ENCODE data around the gene MRAP.

MRAP gene

GRCh38 chr21:32278103-32278502 lies 20.6 kb upstream of the MRAP start:
- no peak for DNase-seq (ENCODE audit: low read depth, low spot score)
- TF ChIP-seq CTCF (IDR thresholded peaks at IDR 0.05; ENCODE audit: insufficient read depth, low read length, missing control alignments), result no peak
- peak overlapping the region; percentile 97 for H3K4me3 ChIP-seq (ENCODE audit: low read depth, low read length)
- ChIA-PET CTCF (interaction anchor here (1.0 to 2.4 kb wide), 3 partner anchors 21 to 327 kb away, joined by 3 to 10 read pairs (median 5); no protein-coding TSS in a partner anchor), POLR2A (no interaction called here)

DNA sequence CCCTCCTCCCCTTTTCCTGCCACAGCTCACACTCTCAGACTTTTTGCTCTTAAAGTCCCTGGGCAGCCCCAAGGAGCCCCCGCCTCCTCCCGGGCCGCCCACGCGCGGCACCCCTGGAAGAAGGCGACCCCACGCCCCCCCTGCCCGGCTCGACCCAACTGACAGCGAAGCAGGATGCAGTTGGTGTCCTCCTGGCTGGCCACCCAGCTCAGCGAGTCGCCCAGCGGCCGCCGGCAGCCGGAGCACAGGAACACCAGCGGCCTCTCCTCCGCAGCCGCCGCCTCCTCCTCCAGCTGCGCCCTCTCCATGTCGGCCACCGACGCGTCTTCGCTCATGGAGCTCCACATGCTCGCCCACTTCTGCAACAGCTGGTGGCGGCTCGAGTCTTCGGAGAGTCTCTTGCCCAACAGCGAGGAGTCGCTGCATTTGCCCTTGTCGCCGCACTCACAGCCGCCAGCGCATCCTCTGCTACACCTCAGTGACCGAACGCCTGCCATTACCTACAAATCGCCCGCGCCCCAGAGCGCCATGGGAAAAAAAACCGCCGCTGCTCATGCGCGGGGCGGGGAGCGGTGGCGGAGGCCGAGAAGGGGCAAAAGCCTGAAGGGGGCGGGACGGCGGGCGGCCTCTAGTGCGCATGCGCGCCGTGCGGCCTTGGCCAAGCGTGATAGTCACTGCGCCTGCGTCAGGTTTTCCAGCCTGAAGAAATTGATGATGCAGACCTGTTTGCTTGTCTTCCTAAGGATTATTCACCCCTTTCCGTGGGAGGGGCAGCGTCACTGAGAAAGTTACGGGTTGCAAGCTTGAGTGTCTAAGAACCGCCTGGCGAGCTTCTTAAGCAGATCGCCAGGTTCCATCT lies 19.9 kb upstream of the MRAP start, which contains the start of gene MIS18A:
MIS18A (minus strand) TSS at position 532 of the 859 bp plus-strand sequence; CDS start at position 497, 35 bp downstream.
- no peak for TF ChIP-seq CTCF (IDR thresholded peaks at IDR 0.05; ENCODE audit: insufficient read depth, low read length, missing control alignments)
- CTCF ChIA-PET, result interaction anchor here (0.9 to 2.4 kb wide), 7 partner anchors 12 to 493 kb away, joined by 3 to 10 read pairs (median 4); no protein-coding TSS in a partner anchor
- peak; percentile 52 for DNase-seq (ENCODE audit: low read depth, low spot score)
- H3K4me3 ChIP-seq (ENCODE audit: low read depth, low read length), result peak within 1 kb of the TSS; percentile 97
- POLR2A ChIA-PET, result no interaction called here

- no peak for TF ChIP-seq CTCF (IDR thresholded peaks at IDR 0.05; ENCODE audit: insufficient read depth, low read length, missing control alignments)
- ChIA-PET CTCF (interaction anchor here (0.9 to 2.4 kb wide), 6 partner anchors 11 to 493 kb away, joined by 3 to 10 read pairs (median 4); no protein-coding TSS in a partner anchor), POLR2A (no interaction called here)
- H3K4me3 ChIP-seq (ENCODE audit: low read depth, low read length), result peak overlapping the region; percentile 97
- no peak for DNase-seq (ENCODE audit: low read depth, low spot score)
These were observed 19.3 kb upstream of the MRAP start for GRCh38 chr21:32279377-32279680.

DNA sequence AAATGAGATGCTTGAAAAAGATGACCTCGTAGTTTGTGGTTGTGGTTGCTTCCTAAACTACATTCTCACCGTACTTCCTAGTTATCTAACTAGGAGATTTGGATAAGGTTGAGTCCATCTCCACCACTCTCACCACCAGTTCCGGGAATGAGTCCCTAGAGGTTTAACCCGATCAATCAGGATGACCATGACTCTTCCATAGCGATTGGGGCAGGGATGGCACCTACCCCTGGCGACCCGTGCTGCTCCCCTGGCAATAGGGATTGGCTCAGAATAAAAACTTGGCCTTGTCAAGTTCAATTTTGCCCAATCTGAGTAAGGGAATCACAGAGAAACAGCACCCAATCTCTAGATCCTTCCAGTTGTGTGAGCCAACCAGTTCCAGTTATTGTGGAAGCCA lies 17.1 kb upstream of the MRAP start:
- CTCF ChIA-PET, result no interaction called here
- DNase-seq (ENCODE audit: low read depth, low spot score), result no peak
- TF ChIP-seq CTCF (IDR thresholded peaks at IDR 0.05; ENCODE audit: insufficient read depth, low read length, missing control alignments), result no peak
- H3K4me3 ChIP-seq (ENCODE audit: low read depth, low read length), result no peak overlapping the region
- POLR2A ChIA-PET, result no interaction called here

DNA sequence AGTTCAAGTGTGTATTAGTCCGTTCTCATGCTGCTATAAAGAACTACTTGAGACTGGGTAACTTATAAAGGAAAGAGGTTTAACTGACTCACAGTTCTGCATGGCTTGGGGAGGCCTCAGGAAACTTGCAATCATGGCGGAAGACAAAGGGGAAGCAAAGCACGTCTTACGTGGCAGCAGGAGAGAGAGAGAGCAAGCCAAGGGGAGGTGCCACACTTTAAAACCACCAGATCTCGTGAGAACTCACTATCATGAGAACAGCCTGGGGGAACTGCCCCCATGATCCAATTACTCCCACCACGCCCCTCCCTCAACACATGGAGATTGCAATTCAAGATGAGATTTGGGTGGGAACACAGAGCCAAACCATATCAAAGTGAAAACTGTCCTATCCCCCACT lies 15.7 kb upstream of the MRAP start:
- no peak overlapping the region for H3K4me3 ChIP-seq (ENCODE audit: low read depth, low read length)
- no peak for DNase-seq (ENCODE audit: low read depth, low spot score)
- ChIA-PET CTCF (no interaction called here), POLR2A (no interaction called here)
- TF ChIP-seq CTCF (IDR thresholded peaks at IDR 0.05; ENCODE audit: insufficient read depth, low read length, missing control alignments), result no peak

DNA sequence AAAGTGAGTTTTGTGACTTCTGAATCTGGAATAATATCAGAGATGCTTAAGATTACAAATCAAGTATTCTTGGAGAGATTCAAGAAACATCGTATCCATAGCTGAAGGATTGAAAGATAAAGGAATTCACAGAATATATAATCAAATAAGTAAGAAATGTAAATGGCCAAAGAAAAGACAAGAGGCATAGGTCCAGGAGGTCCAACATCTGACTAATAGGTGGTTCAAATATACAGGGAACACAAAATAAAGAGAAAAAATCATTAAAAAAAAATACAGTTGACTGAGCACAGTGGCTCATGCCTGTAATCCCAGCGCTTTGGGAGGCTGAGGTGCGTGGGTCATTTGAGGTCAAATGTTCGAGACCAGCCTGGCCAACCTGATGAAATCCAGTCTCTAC lies 13.2 kb upstream of the MRAP start:
- H3K4me3 ChIP-seq (ENCODE audit: low read depth, low read length), result no peak overlapping the region
- no peak for DNase-seq (ENCODE audit: low read depth, low spot score)
- ChIA-PET CTCF (interaction anchor here (0.6 kb wide), 1 partner anchor 427 kb away, joined by 3 read pairs; no protein-coding TSS in a partner anchor), POLR2A (no interaction called here)
- no peak for TF ChIP-seq CTCF (IDR thresholded peaks at IDR 0.05; ENCODE audit: insufficient read depth, low read length, missing control alignments)
